GM23248 (cell line): ENCODE data around the gene DDI2. TPM values are rescaled to one million over a fixed set of nuclear protein-coding genes. Genes with fewer than 3 reads are reported as not detected.

Source experiments
- DNase-seq: peaks from one replicate; pipeline ENCODE4 v3.0.0-alpha.2; 2015
- H2AFZ ChIP-seq: fragments of 200-600 bp; sonication (generic); 2 replicates; pipeline ENCODE4 v1.6.1; 2016; ENCODE audit warnings: antibody characterized with exemption
- H3F3A ChIP-seq: fragments of 200-600 bp; sonication (generic); 2 replicates; pipeline ENCODE4 v1.6.1; 2016; ENCODE audit warnings: mild to moderate bottlenecking, antibody characterized with exemption, mixed run types; ENCODE audit not compliant: insufficient read depth
- H3K27ac ChIP-seq: fragments of 200-600 bp; sonication (generic); 2 replicates; pipeline ENCODE4 v1.5.1; 2016; ENCODE audit warnings: mild to moderate bottlenecking
- H3K27me3 ChIP-seq: fragments of 200-600 bp; sonication (generic); replicated peaks from 2 replicates; pipeline ENCODE4 v1.6.1; 2016; ENCODE audit warnings: mild to moderate bottlenecking; ENCODE audit not compliant: insufficient read depth
- H3K36me3 ChIP-seq: fragments of 200-600 bp; sonication (generic); 2 replicates; pipeline ENCODE4 v1.6.1; 2016; ENCODE audit warnings: low read depth, mild to moderate bottlenecking
- H3K4me1 ChIP-seq: fragments of 200-600 bp; sonication (generic); 2 replicates; pipeline ENCODE4 v1.6.1; 2016; ENCODE audit warnings: mild to moderate bottlenecking; ENCODE audit not compliant: insufficient read depth
- H3K4me2 ChIP-seq: fragments of 200-600 bp; sonication (generic); one replicate; pipeline ENCODE4 v1.6.1; 2016; ENCODE audit warnings: mild to moderate bottlenecking; ENCODE audit not compliant: unreplicated experiment
- H3K4me3 ChIP-seq: fragments of 200-600 bp; sonication (generic); 2 replicates; pipeline ENCODE4 v1.5.1; 2016; ENCODE audit warnings: mild to moderate bottlenecking
- H3K79me2 ChIP-seq: fragments of 200-600 bp; sonication (generic); 2 replicates; pipeline ENCODE4 v1.6.1; 2016; ENCODE audit warnings: mild to moderate bottlenecking; ENCODE audit not compliant: insufficient read depth
- H3K9ac ChIP-seq: fragments of 200-600 bp; sonication (generic); 2 replicates; pipeline ENCODE4 v1.6.1; 2016; ENCODE audit warnings: mild to moderate bottlenecking
- H3K9me2 ChIP-seq: fragments of 200-600 bp; sonication (generic); 2 replicates; pipeline ENCODE4 v1.6.1; 2016; ENCODE audit warnings: mixed run types, mild to moderate bottlenecking, moderate library complexity; ENCODE audit not compliant: insufficient read depth
- H3K9me3 ChIP-seq: fragments of 200-600 bp; sonication (generic); one replicate; pipeline ENCODE4 v1.6.1; 2017; ENCODE audit warnings: low read depth
- H4K20me1 ChIP-seq: fragments of 200-600 bp; sonication (generic); 2 replicates; pipeline ENCODE4 v1.6.0; 2016; ENCODE audit not compliant: insufficient read depth
- EZH2 ChIP-seq: fragments of 200-600 bp; sonication (generic); IDR thresholded peaks from 2 replicates; pipeline ENCODE4 v1.6.1; 2018; ENCODE audit warnings: antibody characterized with exemption, mild to moderate bottlenecking; ENCODE audit not compliant: insufficient read depth, poor library complexity, severe bottlenecking
- EZH2phosphoT487 ChIP-seq: fragments of 200-600 bp; sonication (generic); IDR thresholded peaks from 2 replicates; pipeline ENCODE4 v1.6.1; 2018; ENCODE audit warnings: antibody characterized with exemption, moderate library complexity, mild to moderate bottlenecking, low read depth; ENCODE audit not compliant: insufficient read depth
- WGBS, 2 experiments: methylation state at CpG; one replicate each; pipeline ENCODE4 v1.1.6; 2015 to 2017; ENCODE audit warnings: low lambda C conversion rate in 2 of 2, low coverage in 1 of 2; ENCODE audit errors: missing lambda C conversion rate in 2 of 2; 5-methylcytosine and 5-hydroxymethylcytosine counted together
- in situ Hi-C: fragments of 300-500 bp; cut with MboI; formaldehyde crosslinking; loops from 2 replicates; pipeline ENCODE4 v1.15.0; 2020
- polyA plus RNA-seq: library from polyadenylated mRNA; unstranded; fragments of >200 nt; fragmentation: Nextera tagmentation; extraction: Ambion mirVana; gene quantifications from 2 replicates; pipeline ENCODE4 v1.2.1, GENCODE V29; 2016
- small RNA-seq: library from RNA; depleted of rRNA; stranded (forward); fragments of <200 nt; gene quantifications from one replicate; pipeline ENCODE3, GENCODE V24; 2014; ENCODE audit warnings: low read depth, low replicate concordance
- total RNA-seq: library from RNA; depleted of rRNA; stranded (reverse); fragments of >200 nt; shearing (Covaris generic); gene quantifications from 2 replicates; pipeline ENCODE4 v1.2.3, GENCODE V29; 2014; rRNA removed

The DDI2 gene
- total and polyA plus RNA-seq, 2 experiments from 2014 or later: 5.0 to 7.9 TPM

GRCh38 chr1:15718199-15718601, 100.9 kb downstream of the DDI2 start:
- in situ Hi-C loops: no loop called here
- no peaks in the 10 kb centered on the region; the same call in 1 of the 2 replicates for H4K20me1 ChIP-seq
- 93 to 98% methylated on average over 8 of the region's 8 CpGs for WGBS, 2 experiments
- H3K4me1 ChIP-seq: peaks cover 10% of the 10 kb centered on the region
- DNase-seq: no peak
- H3K4me2 ChIP-seq: no peak overlapping the region
- no peaks in the 10 kb centered on the region for H3K27me3 ChIP-seq
- H3F3A ChIP-seq: no peaks in the 10 kb centered on the region
- H3K36me3 ChIP-seq: no peaks in the 10 kb centered on the region
- no peak overlapping the region for H3K27ac ChIP-seq
- no peaks in the 10 kb centered on the region for H3K9me3 ChIP-seq
- H3K79me2 ChIP-seq: peaks cover 46% of the 10 kb centered on the region
- H3K9me2 ChIP-seq: no peaks in the 10 kb centered on the region
- no peak overlapping the region for H3K4me3 ChIP-seq
- no peak for TF ChIP-seq EZH2phosphoT487
- TF ChIP-seq EZH2: no peak
- H3K9ac ChIP-seq: no peak overlapping the region
- no peak overlapping the region for H2AFZ ChIP-seq

Small RNAs within 50 kb of the gene (small RNA-seq; reads per million reads assigned to genes)
- gene AL121992.2: not detected
- not detected for gene CD24P1
- gene RNU7-179P: not detected

Other genes starting within 250 kb of the DDI2 start
- 49.9 and 56.3 TPM in 2 replicates for gene EFHD2, start 207.6 kb upstream of the DDI2 start, total RNA-seq
- 53.1 and 56.1 TPM in 2 replicates for gene EFHD2, start 207.6 kb upstream of the DDI2 start, polyA plus RNA-seq
- gene CTRC, start 179.0 kb upstream of the DDI2 start, total RNA-seq: not detected in 2 replicates
- not detected in 2 replicates for gene CTRC, start 179.0 kb upstream of the DDI2 start, polyA plus RNA-seq
- not detected in 2 replicates for gene CELA2A, start 160.7 kb upstream of the DDI2 start, total RNA-seq
- not detected in 2 replicates for gene CELA2A, start 160.7 kb upstream of the DDI2 start, polyA plus RNA-seq
- gene CELA2B, start 141.4 kb upstream of the DDI2 start, total RNA-seq: not detected in 2 replicates
- gene CELA2B, start 141.4 kb upstream of the DDI2 start, polyA plus RNA-seq: not detected in 2 replicates
- 15.8 and 18.5 TPM in 2 replicates for gene CASP9, start 93.2 kb upstream of the DDI2 start, total RNA-seq
- 6.7 and 7.6 TPM in 2 replicates for gene CASP9, start 93.2 kb upstream of the DDI2 start, polyA plus RNA-seq
- 21.8 and 22.5 TPM in 2 replicates for gene DNAJC16, start 90.6 kb upstream of the DDI2 start, total RNA-seq
- 10.0 and 10.2 TPM in 2 replicates for gene DNAJC16, start 90.6 kb upstream of the DDI2 start, polyA plus RNA-seq
- 2.2 and 3.9 TPM in 2 replicates for gene AGMAT, start 32.4 kb upstream of the DDI2 start, total RNA-seq
- gene AGMAT, start 32.4 kb upstream of the DDI2 start, polyA plus RNA-seq: 0.75 and 0.85 TPM in 2 replicates
- gene PLEKHM2, start 66.9 kb downstream of the DDI2 start, total RNA-seq: 52.9 and 67.9 TPM in 2 replicates
- 14.8 and 14.9 TPM in 2 replicates for gene PLEKHM2, start 66.9 kb downstream of the DDI2 start, polyA plus RNA-seq
- 0.13 and 0.54 TPM in 2 replicates for gene SLC25A34, start 118.8 kb downstream of the DDI2 start, total RNA-seq
- gene SLC25A34, start 118.8 kb downstream of the DDI2 start, polyA plus RNA-seq: 0.20 and 0.29 TPM in 2 replicates
- not detected in 2 replicates for gene TMEM82, start 125.0 kb downstream of the DDI2 start, total RNA-seq
- gene TMEM82, start 125.0 kb downstream of the DDI2 start, polyA plus RNA-seq: not detected in 2 replicates
- gene FBLIM1, start 141.3 kb downstream of the DDI2 start, total RNA-seq: 59.6 and 69.9 TPM in 2 replicates
- 63.3 and 67.3 TPM in 2 replicates for gene FBLIM1, start 141.3 kb downstream of the DDI2 start, polyA plus RNA-seq
- gene UQCRHL, start 190.2 kb downstream of the DDI2 start, total RNA-seq: 0.32 and 0.51 TPM in 2 replicates
- gene UQCRHL, start 190.2 kb downstream of the DDI2 start, polyA plus RNA-seq: 0.60 and 0.65 TPM in 2 replicates
- 12.5 and 16.5 TPM in 2 replicates for gene SPEN, start 230.2 kb downstream of the DDI2 start, total RNA-seq
- gene SPEN, start 230.2 kb downstream of the DDI2 start, polyA plus RNA-seq: 16.7 and 17.2 TPM in 2 replicates